ENCODE data around the gene ME1. TPM values are rescaled to one million over a fixed set of nuclear protein-coding genes. Genes with fewer than 3 reads are reported as not detected.

Gene ME1
- total and polyA plus RNA-seq, 7 donors, result 4.2 to 18.5 (median 11.3) TPM

- Histone ChIP-seq H3K27me3 (no peaks in the 10 kb centered on the region), H3K36me3 (no peaks in the 10 kb centered on the region), H3K9me3 (no peaks in the 10 kb centered on the region), H3K27ac (no peak overlapping the region), H3K4me3 (no peak overlapping the region), H3K4me1 (no peaks in the 10 kb centered on the region)
- intact Hi-C loops (cut with DNase I), result no loop called here
- DNase-seq, result no peak
- whole genome bisulfite sequencing, 2 donors, result 87 to 92% methylated on average over 6 of the region's 6 CpGs
- no peak for TF ChIP-seq POLR2AphosphoS5 (IDR thresholded peaks at IDR 0.05)
- TF ChIP-seq EP300 (IDR thresholded peaks at IDR 0.05), result no peak
- TF ChIP-seq POLR2A (IDR thresholded peaks at IDR 0.05), result no peak
- no peak for TF ChIP-seq CTCF (IDR thresholded peaks at IDR 0.05)
Observed at GRCh38 chr6:83466328-83466727, 35.5 kb upstream of the ME1 start.

GRCh38 chr6:83464381-83465140 is 33.7 kb upstream of the ME1 start:
- H3K27me3 ChIP-seq, result no peaks in the 10 kb centered on the region
- no peaks in the 10 kb centered on the region for H3K36me3 ChIP-seq
- WGBS, 2 donors, result 23 to 75% methylated on average over 5 of the region's 5 CpGs
- TF ChIP-seq POLR2A (IDR thresholded peaks at IDR 0.05) (no peak), EP300 (IDR thresholded peaks at IDR 0.05) (no peak), POLR2AphosphoS5 (IDR thresholded peaks at IDR 0.05) (no peak), CTCF (IDR thresholded peaks at IDR 0.05) (no peak)
- no peaks in the 10 kb centered on the region for H3K9me3 ChIP-seq
- no peak overlapping the region for H3K4me3 ChIP-seq
- H3K27ac ChIP-seq, result no peak overlapping the region
- H3K4me1 ChIP-seq, result no peaks in the 10 kb centered on the region
- DNase-seq, result no peak
- intact Hi-C loops (cut with DNase I), result no loop called here

GRCh38 chr6:83463886-83464285 is 33.0 kb upstream of the ME1 start:
- no peaks in the 10 kb centered on the region for H3K36me3 ChIP-seq
- intact Hi-C loops (cut with DNase I), result no loop called here
- TF ChIP-seq CTCF (IDR thresholded peaks at IDR 0.05) (no peak), EP300 (IDR thresholded peaks at IDR 0.05) (no peak), POLR2A (IDR thresholded peaks at IDR 0.05) (no peak), POLR2AphosphoS5 (IDR thresholded peaks at IDR 0.05) (no peak)
- no peak overlapping the region for H3K27ac ChIP-seq
- H3K27me3 ChIP-seq, result no peaks in the 10 kb centered on the region
- H3K4me3 ChIP-seq, result no peak overlapping the region
- no peaks in the 10 kb centered on the region for H3K9me3 ChIP-seq
- DNase-seq, result no peak
- H3K4me1 ChIP-seq, result no peaks in the 10 kb centered on the region
- 3 to 46% methylated on average over 2 of the region's 2 CpGs for WGBS, 2 donors

GRCh38 chr6:83462524-83462923 is 31.7 kb upstream of the ME1 start:
- H3K4me3 ChIP-seq, result no peak overlapping the region
- WGBS, 2 donors, result 69 to 72% methylated on average over 1 of the region's 1 CpG
- H3K27me3 ChIP-seq, result no peaks in the 10 kb centered on the region
- intact Hi-C loops (cut with DNase I), result no loop called here
- no peaks in the 10 kb centered on the region for H3K9me3 ChIP-seq
- H3K4me1 ChIP-seq, result no peaks in the 10 kb centered on the region
- no peak overlapping the region for H3K27ac ChIP-seq
- H3K36me3 ChIP-seq, result no peaks in the 10 kb centered on the region
- TF ChIP-seq EP300 (IDR thresholded peaks at IDR 0.05) (no peak), CTCF (IDR thresholded peaks at IDR 0.05) (no peak), POLR2AphosphoS5 (IDR thresholded peaks at IDR 0.05) (no peak), POLR2A (IDR thresholded peaks at IDR 0.05) (no peak)
- DNase-seq, result no peak

- intact Hi-C loops (cut with DNase I), result no loop called here
- no peak overlapping the region for H3K27ac ChIP-seq
- H3K4me1 ChIP-seq, result no peaks in the 10 kb centered on the region
- H3K4me3 ChIP-seq, result no peak overlapping the region
- H3K27me3 ChIP-seq, result no peaks in the 10 kb centered on the region
- TF ChIP-seq POLR2AphosphoS5 (IDR thresholded peaks at IDR 0.05), result no peak
- no peak for TF ChIP-seq EP300 (IDR thresholded peaks at IDR 0.05)
- no peak for TF ChIP-seq CTCF (IDR thresholded peaks at IDR 0.05)
- TF ChIP-seq POLR2A (IDR thresholded peaks at IDR 0.05), result no peak
- no peaks in the 10 kb centered on the region for H3K9me3 ChIP-seq
- no peak for DNase-seq
- no peaks in the 10 kb centered on the region for H3K36me3 ChIP-seq
- WGBS, 2 donors, result 69 to 80% methylated on average over 1 of the region's 1 CpG
Observed at GRCh38 chr6:83461438-83461837, 30.6 kb upstream of the ME1 start.

Measured in sigmoid colon (tissue), 7 donors.